ENCODE measurements around the gene LMX1B. TPM values are rescaled to one million over a fixed set of nuclear protein-coding genes. Genes with fewer than 3 reads are reported as not detected.

Gene LMX1B
- total RNA-seq, 2 donors from 2014 or later = not detected

DNA sequence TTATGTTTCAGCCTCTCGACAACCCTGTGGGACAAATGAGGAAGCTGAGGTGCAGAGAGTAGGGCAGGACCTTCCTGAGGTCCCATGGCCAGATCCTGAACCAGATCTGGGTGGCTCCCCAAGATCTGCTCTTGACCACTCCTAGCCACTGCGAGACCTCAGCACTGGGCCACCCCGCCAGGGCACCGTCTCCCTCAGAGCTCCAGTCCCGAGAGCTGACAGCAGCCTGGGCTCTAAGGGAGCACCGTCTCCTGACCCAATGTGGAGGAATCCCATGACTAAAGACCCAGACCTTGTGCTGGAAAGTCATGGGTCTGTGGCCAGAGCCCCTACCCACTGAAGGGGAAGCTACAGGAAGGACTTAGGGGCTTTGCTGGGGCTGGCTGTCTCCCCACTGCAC, 4.5 kb upstream of the LMX1B start:
- Mint-ChIP-seq H3K4me3 (no peak overlapping the region), H3K27ac (no peak overlapping the region), H3K27me3 (ENCODE audit: low read depth) (peaks cover 63% of the 10 kb centered on the region), H3K36me3 (ENCODE audit: insufficient read depth in 2 of 2) (no peaks in the 10 kb centered on the region), H3K4me1 (ENCODE audit: low read depth) (peaks cover 11% of the 10 kb centered on the region), H3K9me3 (no peaks in the 10 kb centered on the region)
- DNase-seq (no peak), ATAC-seq (replicated peaks in 1 of 2) (no peak)

DNA sequence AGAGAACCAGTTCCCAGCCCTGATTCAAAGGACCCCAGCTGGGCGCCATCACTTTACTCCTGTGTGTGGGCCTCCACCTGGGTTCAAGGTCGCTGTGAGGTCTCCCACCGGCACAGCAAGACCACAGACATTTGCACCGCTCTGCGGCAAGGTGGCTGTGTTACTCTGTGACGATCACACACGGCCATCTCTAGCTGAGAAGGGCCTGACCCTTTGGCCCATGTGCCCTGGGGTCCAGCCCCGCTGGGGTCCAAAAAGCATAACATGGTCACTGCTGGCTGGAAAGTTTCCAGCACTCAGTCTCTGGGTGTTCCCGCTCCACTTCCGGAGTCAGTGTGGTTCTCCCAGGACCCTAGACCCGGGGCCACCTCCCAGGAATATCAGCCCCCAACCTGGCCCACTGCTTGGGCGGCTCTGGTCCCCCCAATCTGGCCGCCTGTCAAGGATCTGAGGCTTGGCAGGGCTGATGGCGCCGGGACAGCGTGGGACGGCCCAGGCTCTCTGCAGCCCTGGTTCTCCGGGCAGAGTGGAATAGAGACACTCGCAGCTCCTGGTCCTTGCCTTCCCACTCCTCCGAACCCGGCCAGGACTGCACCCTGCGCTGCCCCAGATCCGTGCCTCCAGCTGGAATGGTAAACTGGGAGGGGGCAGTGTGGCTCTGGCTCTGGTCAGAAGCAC, 3.9 kb upstream of the LMX1B start:
- peaks cover 17% of the 10 kb centered on the region for H3K4me1 Mint-ChIP-seq (ENCODE audit: low read depth)
- H3K9me3 Mint-ChIP-seq = no peaks in the 10 kb centered on the region
- H3K36me3 Mint-ChIP-seq (ENCODE audit: insufficient read depth in 2 of 2) = no peaks in the 10 kb centered on the region
- ATAC-seq (replicated peaks in 1 of 2) (no peak), DNase-seq (no peak)
- no peak overlapping the region for H3K27ac Mint-ChIP-seq
- no peak overlapping the region for H3K4me3 Mint-ChIP-seq
- H3K27me3 Mint-ChIP-seq (ENCODE audit: low read depth) = peaks cover 69% of the 10 kb centered on the region

DNA sequence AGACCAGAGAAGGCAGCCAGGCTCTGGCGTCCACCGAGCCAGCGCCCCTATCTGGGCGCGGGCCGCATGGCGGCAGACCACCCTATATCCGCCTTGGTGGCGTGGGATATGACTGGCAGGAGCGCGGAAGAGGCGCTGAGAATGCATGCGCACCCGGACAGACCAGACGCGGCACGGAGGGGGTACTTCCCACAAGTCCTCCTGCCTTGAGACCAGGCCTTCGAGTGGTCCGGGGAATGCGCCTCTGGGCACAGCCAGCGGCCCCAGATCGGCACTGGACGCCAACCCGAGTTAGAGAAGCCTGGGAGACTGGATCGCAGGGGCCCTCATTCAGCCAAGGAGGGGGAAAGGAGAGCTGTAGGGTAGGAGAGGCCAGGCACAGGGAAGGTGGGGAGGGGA, 2.5 kb upstream of the LMX1B start:
- ATAC-seq (replicated peaks in 1 of 2) = peak in 1 of 2 donors; percentile 9
- peak overlapping the region; percentile 54 for H3K27ac Mint-ChIP-seq
- no peaks in the 10 kb centered on the region for H3K36me3 Mint-ChIP-seq (ENCODE audit: insufficient read depth in 2 of 2)
- H3K4me1 Mint-ChIP-seq (ENCODE audit: low read depth) = peaks cover 17% of the 10 kb centered on the region
- peak overlapping the region in 1 of 2 donors; percentile 46 for H3K4me3 Mint-ChIP-seq
- no peaks in the 10 kb centered on the region for H3K9me3 Mint-ChIP-seq
- no peak for DNase-seq
- peaks cover 76% of the 10 kb centered on the region for H3K27me3 Mint-ChIP-seq (ENCODE audit: low read depth)

DNA sequence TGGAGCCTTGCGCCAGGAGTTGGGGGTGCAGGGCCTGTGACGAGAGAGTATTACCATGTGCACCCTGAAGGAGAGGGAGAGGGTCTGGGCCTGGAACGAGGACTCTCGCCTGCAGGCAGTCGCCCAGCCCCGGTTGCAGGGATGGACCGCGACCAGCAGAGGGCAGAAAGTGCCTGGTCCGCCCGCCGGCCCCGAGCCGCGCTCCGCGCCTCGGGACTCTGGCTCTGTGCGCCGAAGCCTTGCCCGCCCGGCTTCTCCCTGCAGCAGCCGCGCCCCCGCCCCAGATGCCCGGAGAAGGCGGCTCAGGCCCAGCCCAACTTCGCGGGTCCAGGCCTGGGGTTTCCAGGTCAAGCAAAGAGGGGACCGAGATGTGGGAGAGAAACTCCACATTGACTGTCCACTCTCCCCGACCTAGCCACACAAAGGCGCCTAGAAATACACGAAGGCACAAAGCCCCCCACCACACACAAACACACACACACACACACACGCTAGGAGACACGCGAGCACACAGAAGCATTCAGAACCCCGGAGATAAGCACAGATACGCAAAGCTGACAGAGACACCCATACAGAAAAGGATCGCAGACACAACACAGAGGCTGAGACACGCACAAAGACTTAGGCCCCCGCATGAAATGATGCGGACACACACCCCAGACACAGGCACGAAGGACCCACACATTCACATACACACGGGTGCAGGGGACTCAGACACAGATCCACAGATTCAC, 2.0 kb upstream of the LMX1B start:
- Mint-ChIP-seq H3K27me3 (ENCODE audit: low read depth) (peaks cover 78% of the 10 kb centered on the region), H3K4me1 (ENCODE audit: low read depth) (peaks cover 17% of the 10 kb centered on the region), H3K4me3 (peak overlapping the region; percentile 32 to 46), H3K27ac (no peak overlapping the region), H3K9me3 (no peaks in the 10 kb centered on the region), H3K36me3 (ENCODE audit: insufficient read depth in 2 of 2) (no peaks in the 10 kb centered on the region)
- ATAC-seq (replicated peaks in 1 of 2) = peak; percentile 75 to 81
- DNase-seq = peak; percentile 84 to 86

DNA sequence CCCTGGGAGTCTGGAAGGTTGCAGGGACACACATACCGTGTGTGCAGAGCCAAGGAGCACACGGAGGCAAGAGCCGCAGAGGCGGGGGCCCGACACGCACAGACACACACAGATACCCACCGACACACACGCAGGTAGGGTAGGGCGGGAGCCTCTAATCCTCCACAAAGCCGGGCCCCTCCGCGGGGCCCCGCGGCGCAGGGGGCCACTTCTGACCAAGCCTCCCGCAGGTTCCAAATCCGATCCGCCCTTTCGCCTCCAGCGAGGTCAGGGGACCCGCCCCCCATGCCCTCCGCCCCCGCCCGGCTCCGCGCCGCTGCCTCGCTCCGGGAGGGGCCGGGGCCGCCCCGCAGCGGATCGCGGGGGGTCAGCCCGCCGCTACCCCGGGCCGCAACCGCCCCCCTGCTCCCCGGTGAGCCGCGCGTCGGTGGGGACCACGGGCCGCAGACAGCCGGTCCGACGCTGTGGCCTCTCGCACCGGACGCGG, 1.4 kb upstream of the LMX1B start:
- H3K4me3 Mint-ChIP-seq = peak overlapping the region; percentile 27 to 32
- H3K27me3 Mint-ChIP-seq (ENCODE audit: low read depth) = peaks cover 78% of the 10 kb centered on the region
- no peaks in the 10 kb centered on the region for H3K36me3 Mint-ChIP-seq (ENCODE audit: insufficient read depth in 2 of 2)
- H3K4me1 Mint-ChIP-seq (ENCODE audit: low read depth) = peaks cover 17% of the 10 kb centered on the region
- no peak overlapping the region for H3K27ac Mint-ChIP-seq
- no peaks in the 10 kb centered on the region for H3K9me3 Mint-ChIP-seq
- DNase-seq = no peak
- ATAC-seq (replicated peaks in 1 of 2) = no peak

DNA sequence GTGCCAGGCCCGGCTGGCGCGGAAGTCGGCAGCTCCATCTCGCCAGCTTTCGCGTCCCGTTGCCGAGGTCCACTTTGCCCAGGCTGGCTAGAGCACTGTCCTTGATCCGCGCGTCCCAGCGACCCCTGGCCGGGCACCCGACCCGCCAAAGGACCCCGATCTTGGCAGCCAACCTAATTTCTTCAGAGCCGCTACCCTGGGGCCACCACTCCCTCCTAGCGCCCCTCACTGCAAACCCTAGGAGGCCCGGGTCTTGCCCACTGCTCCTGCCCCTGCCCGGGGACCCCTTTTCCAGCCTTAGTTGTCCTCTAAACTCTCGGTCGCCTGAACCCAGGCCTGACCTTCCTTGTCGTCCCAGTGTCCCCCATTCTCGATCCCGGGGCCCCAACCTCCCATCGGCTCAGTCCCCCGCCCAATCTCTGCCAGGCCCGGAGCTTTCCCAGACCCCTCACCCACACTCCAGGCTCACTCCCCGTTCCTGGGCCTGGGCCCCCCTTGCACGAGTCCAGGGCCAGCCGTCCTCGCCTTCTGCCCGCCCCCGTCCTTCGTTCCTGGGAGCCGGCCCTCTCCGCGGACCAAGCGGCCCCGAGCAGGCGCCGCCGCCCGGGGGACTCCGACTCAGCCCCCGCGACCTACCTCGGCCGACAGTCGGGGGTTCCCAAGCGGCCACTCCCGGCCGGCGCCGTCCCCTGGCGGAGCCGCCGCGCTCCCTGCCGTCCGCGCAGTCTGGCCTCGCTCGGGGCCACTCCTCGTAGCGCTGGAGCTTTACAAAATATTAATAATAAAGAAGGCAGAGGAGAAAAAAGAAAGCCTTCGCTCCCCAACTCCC, 701 bp upstream of the LMX1B start:
- Mint-ChIP-seq H3K27ac (peak overlapping the region; percentile 42), H3K4me3 (peak overlapping the region; percentile 62 to 69), H3K4me1 (ENCODE audit: low read depth) (peaks cover 17% of the 10 kb centered on the region), H3K9me3 (no peaks in the 10 kb centered on the region), H3K27me3 (ENCODE audit: low read depth) (peaks cover 76% of the 10 kb centered on the region), H3K36me3 (ENCODE audit: insufficient read depth in 2 of 2) (no peaks in the 10 kb centered on the region)
- ATAC-seq (replicated peaks in 1 of 2) (no peak), DNase-seq (no peak)

DNA sequence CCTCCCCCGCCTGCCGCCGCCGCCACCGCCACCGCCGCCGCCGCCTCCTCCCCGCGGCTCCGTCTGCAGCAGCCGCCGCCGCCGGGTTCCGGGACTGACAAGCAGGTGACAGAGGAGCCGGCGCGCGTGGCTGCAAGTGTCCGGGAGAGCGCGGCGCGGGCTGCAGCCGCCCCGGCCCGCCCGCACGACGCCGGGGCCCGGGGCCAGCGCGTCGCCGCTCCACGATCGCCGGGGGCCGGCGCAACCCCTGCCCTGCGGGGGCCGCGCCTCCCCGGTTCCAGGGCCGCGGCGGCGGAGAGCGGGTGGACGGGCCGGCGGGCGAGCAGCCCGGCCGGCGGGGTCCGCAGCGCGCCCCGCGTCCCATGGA, 343 bp downstream of the LMX1B start:
- H3K36me3 Mint-ChIP-seq (ENCODE audit: insufficient read depth in 2 of 2) = no peaks in the 10 kb centered on the region
- no peak overlapping the region for H3K27ac Mint-ChIP-seq
- H3K4me3 Mint-ChIP-seq = no peak overlapping the region
- H3K4me1 Mint-ChIP-seq (ENCODE audit: low read depth) = peaks cover 23% of the 10 kb centered on the region
- no peaks in the 10 kb centered on the region for H3K9me3 Mint-ChIP-seq
- peaks cover 75% of the 10 kb centered on the region for H3K27me3 Mint-ChIP-seq (ENCODE audit: low read depth)
- no peak for ATAC-seq (replicated peaks in 1 of 2)
- no peak for DNase-seq

DNA sequence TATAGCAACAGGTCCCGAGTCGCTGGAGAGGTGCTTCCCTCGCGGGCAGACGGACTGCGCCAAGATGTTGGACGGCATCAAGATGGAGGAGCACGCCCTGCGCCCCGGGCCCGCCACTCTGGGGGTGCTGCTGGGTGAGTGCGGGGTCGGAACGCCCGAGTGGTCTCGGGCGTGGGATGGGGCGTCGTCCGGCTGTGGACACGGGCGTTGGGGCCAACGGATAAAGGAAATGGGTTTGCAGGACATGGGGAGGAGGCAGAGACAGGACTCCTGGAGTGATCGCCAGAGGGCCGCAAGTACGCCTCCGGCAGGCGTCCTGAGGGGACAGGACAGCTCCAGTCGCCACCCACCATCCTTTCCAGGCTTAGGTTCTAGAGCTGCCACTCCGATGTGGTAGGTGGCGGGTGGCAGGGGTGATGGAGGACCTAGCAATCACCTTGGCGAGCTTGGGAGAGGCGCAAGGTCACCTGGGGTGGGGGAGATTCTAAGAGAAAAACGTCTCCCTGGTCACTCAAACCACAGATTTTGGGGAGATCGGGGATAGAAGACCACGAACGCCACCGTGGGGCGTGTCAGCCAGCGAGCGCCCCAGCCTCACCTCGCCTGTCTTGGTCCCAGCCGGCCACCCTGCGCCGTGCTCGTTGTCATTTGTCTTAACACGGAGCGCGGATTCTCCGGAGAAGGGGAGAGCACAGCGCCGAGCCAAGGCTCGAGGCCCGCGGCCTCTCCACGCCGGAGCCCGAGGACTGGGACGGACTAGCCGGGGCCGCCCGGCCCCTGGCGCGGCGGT, 922 bp downstream of the LMX1B start:
- no peak for DNase-seq
- Mint-ChIP-seq H3K27me3 (ENCODE audit: low read depth) (peaks cover 75% of the 10 kb centered on the region), H3K4me1 (ENCODE audit: low read depth) (peaks cover 23% of the 10 kb centered on the region), H3K4me3 (peak overlapping the region; percentile 49 to 74), H3K36me3 (ENCODE audit: insufficient read depth in 2 of 2) (no peaks in the 10 kb centered on the region), H3K9me3 (no peaks in the 10 kb centered on the region), H3K27ac (no peak overlapping the region)
- ATAC-seq (replicated peaks in 1 of 2) = no peak

DNA sequence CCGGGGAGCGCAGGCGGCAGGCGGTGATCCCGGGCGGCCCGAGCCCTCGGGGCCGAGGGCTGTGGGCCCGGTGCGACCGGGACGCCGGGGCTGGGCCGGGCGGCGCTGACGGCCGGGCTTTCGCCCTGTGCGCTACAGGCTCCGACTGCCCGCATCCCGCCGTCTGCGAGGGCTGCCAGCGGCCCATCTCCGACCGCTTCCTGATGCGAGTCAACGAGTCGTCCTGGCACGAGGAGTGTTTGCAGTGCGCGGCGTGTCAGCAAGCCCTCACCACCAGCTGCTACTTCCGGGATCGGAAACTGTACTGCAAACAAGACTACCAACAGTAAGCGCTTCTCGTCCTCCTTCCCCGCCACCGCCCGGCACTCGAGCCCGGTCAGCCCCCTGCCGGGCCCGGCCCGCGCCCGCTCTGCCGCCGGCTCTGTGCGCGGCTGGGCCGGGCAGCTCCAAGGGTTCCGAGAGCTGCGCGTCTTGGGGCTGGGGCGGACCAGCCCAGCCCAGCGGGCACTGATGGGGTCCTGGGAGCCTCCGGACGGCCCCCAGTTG, 1.6 kb downstream of the LMX1B start:
- H3K27ac Mint-ChIP-seq = no peak overlapping the region
- no peaks in the 10 kb centered on the region for H3K36me3 Mint-ChIP-seq (ENCODE audit: insufficient read depth in 2 of 2)
- H3K4me1 Mint-ChIP-seq (ENCODE audit: low read depth) = peaks cover 23% of the 10 kb centered on the region
- no peaks in the 10 kb centered on the region for H3K9me3 Mint-ChIP-seq
- peak overlapping the region in 1 of 2 donors; percentile 6 for H3K4me3 Mint-ChIP-seq
- peaks cover 75% of the 10 kb centered on the region for H3K27me3 Mint-ChIP-seq (ENCODE audit: low read depth)
- ATAC-seq (replicated peaks in 1 of 2) (peak; percentile 41 to 45), DNase-seq (peak; percentile 37 to 47)

DNA sequence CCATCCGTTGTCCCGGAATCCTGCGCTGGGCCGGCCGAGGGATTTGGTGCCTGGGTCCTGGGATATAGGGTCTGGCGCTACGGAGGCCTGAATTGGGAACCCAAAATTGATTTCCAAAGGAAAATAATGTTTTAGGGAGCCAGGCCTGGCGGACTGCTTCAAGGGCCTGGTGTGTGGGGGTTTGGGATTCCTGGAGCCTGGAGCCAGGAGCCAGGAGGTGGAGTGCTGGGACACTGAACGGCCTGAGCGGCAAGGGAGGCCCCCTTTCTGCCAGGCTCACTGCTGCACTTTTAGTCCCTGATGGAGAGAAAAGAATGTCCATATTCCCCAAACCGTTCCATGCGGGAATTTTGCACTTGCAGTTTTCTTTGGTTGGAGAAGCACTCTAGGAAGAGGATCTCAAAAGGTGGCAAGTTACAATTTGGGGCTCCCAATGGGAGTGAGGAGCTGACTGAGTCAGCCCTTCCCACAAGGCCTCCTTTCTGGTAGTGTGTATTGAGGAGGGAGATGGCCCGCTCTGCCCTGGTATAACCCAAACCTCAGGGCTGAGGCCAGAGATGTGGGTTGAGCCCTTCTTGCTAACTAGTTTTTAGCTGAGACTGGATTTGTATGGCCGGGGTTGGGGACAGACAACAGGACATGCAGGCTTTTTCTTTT, 2.2 kb downstream of the LMX1B start:
- peaks cover 23% of the 10 kb centered on the region for H3K4me1 Mint-ChIP-seq (ENCODE audit: low read depth)
- no peaks in the 10 kb centered on the region for H3K9me3 Mint-ChIP-seq
- DNase-seq (no peak), ATAC-seq (replicated peaks in 1 of 2) (no peak)
- peak overlapping the region in 1 of 2 donors; percentile 6 for H3K4me3 Mint-ChIP-seq
- no peak overlapping the region for H3K27ac Mint-ChIP-seq
- H3K36me3 Mint-ChIP-seq (ENCODE audit: insufficient read depth in 2 of 2) = no peaks in the 10 kb centered on the region
- H3K27me3 Mint-ChIP-seq (ENCODE audit: low read depth) = peaks cover 76% of the 10 kb centered on the region

DNA sequence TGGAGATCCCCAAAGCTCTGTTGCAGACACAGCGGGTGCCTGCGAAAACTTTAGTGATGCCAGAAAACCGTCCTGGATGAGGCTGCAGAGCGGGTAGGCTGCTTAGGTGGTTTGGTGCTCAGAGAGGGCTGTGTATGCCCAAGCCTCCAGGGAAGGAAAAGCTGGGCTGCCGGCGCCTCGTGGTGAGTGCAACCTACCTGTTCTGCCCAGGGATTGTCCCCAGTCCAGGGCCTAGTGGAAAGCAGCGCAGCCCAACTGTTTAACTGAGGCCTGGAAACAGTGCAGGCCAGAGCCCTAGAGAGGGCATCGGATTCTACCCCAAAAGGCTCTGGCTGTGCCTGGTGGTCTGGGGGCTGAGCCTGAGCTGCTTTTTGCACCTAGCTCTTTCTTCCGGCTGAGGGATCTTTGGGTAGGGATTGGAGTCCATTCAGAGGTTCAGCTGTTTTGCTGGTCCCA, 2.8 kb downstream of the LMX1B start:
- no peak overlapping the region for H3K4me3 Mint-ChIP-seq
- no peak for ATAC-seq (replicated peaks in 1 of 2)

More for the DNA sequence above, 2.8 kb downstream of the LMX1B start:
- no peak for DNase-seq
- no peaks in the 10 kb centered on the region for H3K36me3 Mint-ChIP-seq (ENCODE audit: insufficient read depth in 2 of 2)
- H3K27ac Mint-ChIP-seq = no peak overlapping the region
- H3K4me1 Mint-ChIP-seq (ENCODE audit: low read depth) = peaks cover 18% of the 10 kb centered on the region
- H3K27me3 Mint-ChIP-seq (ENCODE audit: low read depth) = peaks cover 76% of the 10 kb centered on the region
- H3K9me3 Mint-ChIP-seq = no peaks in the 10 kb centered on the region

All from activated T-cell treated with anti-CD3 and anti-CD28 coated beads, Interleukin-2, amount 50 U/mL, for 72 hours (primary cell).